HG02970 (cell line): Measurements from ENCODE around the gene ZDHHC19.
"Not testable (repeated sequence)": the region's sequence is repeated elsewhere in the genome, so short reads cannot be mapped to it uniquely, and the experiment has no call there.

Source experiments
- ATAC-seq: cut with Tn5 transposase; IDR thresholded peaks from one replicate; pipeline ENCODE4 v1.9.1; 2021; ENCODE audit warnings: mild to moderate bottlenecking, moderate library complexity, moderate number of reproducible peaks; ENCODE audit not compliant: unreplicated experiment, low FRiP score

The ZDHHC19 gene

DNA sequence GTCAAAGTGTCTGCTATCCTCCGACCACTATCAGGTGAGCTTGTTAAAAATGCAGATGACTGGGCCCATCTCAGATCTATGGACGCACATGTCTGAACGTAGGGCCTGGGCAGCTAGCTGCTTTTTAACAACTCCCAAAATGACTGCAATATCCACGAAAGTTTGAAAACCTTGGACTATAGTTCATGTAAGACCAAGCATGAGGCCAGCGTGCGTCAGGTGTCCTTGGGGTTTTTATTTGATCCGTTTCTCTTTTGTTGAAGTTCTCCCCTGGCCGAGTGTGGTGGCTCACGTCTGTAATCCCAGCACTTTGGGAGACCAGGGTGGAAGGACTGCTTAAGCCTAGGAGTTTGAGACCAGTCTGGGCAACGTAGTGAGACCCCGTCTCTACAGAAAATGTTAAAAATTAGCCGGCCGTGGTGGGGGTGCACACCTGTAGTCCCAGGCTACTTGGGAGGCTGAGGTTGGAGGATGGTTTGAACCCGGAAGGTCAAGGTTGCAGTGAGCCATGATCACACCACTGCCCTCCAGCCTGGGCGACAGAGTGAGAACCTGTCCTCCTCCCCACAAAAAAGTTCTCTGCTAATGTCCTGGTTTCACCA, 14.7 kb upstream of the ZDHHC19 start:
- ATAC-seq, result no peak

DNA sequence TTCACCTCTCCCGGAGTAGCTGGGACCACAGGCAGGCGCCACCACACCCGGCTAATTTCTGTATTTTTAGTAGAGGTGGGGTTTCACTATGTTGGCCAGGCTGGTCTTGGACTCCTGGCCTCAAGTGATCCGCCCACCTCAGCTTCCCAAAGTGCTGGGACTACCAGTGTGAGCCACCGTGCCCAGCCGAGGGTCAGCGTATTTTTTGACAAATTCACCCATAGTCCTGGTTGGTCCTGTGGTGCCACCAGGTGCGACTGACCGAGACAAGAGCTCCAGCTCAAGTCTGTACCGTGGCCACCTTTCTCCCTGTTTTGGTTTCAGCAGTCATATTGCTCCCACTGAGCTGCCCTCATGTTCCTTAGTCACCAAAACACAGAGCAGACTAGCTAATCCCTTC, 13.9 kb upstream of the ZDHHC19 start:
- ATAC-seq, result no peak

DNA sequence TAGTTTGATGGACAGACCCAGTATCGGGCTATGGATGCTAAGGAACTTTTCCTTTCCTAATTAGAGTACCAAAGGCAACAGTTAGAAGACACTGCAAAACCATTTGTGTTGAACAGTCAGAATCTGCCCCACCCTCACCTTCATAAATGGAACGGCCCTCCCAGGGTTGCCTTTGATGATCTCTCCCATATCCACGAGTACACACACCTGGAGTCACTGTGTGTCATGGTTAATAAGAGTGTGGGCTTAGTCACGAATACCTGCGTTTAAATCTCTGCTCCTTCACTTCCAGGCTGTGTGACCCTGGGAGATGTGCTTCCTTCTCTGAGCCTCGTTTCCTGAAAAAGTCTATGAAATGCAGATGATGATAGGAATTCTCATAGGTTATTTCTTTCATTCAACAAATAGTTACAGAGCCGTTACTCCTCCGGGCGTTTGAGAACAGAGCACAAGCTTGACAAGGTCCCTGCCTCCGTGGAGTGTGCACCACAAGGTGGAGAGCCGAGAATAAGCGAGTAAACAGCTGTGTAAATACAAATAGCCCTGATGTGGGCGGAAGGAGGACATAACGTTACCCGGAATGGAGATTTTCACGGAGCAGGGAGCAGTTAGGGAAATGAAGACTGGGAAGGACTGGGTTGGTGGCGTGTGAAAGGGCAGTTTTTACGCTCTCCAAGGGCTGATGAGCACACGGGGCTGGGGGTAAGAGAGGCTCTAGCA, 11.8 kb upstream of the ZDHHC19 start:
- no peak for ATAC-seq

DNA sequence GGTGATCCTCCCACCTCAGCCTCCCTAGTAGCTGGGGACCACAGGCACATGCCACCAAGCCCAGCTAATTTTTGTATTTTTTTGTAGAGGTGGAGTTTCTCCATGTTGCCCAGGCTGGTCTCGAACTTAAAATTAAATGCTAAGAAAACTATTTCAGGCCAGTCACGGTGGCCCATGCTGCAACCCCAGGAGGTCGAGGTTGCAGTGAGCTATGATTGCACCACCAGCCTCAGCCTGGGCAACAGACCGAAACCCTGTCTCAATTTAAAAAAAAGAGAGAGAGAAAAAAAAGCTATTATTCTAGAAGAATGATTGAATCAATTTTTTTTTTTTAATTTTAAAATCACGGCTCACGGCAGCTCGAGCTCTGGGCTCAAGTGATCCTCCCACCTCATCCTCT, 9.8 kb upstream of the ZDHHC19 start:
- no peak for ATAC-seq

DNA sequence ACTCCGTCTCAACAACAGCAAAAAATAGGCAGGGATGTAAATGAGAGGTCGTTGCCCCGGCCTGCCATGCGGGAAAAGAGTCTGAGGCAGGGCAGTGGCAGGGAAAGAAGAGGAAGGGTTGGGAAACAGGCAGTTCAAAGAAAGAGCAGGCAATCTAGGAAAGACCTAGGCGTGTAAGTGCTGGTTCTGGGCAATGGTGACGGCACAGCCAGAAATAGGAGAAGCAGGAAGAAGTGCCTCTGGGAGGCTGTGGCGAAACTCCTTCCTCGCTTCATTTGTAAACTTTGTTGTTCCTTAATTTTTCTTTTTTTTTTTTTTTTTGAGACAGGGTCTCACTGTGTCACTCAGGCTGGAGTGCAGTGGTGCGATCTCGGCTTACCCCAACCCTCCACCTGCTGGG, 9.4 kb upstream of the ZDHHC19 start:
- no peak for ATAC-seq

DNA sequence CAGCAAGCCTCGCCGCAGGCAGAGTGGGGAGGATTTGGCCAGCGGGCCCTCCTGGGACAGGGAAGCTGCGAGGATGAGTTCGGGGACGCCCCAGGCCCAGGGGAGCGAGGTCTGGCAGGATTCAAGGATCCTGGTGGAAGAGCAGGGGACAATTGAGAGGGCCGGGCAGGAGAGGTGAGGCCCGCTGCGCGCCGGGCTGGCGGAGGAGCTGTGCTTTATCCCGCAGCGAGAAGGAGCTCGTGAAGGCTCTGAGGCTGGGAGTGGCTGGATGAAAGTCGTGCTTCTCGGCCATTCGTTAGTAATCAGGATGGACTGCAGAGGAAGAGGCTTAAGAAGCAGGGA, 8.7 kb upstream of the ZDHHC19 start:
- ATAC-seq, result no peak

DNA sequence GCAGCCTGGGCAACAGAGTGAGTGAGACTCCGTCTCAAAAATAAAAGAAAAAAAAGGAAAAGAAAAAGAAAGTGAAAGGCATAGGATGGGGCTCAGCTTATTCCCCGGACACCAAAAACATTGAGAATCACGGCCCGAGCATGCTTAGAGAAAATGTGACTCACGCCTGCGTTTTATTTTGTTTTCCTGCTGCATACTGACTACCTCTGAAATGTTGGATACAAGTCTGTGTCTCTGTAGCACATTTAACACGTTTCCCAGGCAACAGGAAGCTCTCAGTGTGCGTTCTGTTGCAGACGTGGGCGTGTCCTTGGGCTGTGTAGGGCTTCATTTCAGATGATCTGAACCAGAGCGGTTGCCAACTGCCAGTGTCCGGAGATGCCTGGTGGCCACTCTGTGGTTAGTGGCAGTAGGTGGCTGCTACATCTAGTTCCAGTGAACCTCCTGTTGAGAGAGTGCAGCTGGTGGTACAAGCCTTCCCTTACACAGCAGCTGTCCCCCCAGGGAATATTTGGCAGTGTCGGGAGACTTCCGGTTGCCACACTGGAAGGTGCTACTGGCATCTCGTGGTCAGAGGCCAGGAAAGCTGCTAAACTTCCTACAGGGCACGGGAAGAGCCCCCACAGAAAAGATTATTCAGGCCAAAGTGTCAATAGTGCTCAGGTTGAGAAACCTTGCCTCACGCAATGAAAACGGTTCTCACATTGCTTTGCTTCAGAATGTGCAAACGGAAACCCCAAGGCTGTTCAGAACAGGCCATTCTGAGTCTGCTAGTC, 8.2 kb upstream of the ZDHHC19 start:
- no peak for ATAC-seq

DNA sequence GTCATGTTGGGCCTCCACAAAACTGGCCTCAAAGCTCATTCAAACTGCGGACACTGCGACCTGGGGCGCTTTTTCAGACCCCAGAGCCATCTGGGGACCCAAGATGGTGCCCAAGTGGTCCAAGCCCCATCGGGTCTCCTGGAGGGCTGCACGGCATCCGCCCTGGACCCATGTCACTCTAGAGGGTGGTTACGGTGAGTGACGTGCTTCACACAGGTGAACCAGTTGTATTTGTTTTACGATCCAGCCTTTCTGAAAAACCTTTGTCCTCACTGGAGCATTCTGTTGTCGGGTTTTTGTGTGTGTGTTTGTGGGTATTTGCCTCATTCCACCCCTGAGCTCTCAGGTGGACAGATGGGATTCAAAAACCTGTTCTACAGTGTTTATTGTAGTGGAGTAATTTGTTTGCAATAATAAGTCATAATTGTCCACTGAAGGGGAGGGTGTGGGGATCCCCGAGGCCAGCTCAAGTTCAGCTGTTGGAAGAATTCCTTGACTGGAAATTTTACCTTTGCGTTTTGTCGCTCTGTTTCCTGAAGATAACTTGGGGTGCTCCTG, 7.0 kb upstream of the ZDHHC19 start:
- no peak for ATAC-seq

DNA sequence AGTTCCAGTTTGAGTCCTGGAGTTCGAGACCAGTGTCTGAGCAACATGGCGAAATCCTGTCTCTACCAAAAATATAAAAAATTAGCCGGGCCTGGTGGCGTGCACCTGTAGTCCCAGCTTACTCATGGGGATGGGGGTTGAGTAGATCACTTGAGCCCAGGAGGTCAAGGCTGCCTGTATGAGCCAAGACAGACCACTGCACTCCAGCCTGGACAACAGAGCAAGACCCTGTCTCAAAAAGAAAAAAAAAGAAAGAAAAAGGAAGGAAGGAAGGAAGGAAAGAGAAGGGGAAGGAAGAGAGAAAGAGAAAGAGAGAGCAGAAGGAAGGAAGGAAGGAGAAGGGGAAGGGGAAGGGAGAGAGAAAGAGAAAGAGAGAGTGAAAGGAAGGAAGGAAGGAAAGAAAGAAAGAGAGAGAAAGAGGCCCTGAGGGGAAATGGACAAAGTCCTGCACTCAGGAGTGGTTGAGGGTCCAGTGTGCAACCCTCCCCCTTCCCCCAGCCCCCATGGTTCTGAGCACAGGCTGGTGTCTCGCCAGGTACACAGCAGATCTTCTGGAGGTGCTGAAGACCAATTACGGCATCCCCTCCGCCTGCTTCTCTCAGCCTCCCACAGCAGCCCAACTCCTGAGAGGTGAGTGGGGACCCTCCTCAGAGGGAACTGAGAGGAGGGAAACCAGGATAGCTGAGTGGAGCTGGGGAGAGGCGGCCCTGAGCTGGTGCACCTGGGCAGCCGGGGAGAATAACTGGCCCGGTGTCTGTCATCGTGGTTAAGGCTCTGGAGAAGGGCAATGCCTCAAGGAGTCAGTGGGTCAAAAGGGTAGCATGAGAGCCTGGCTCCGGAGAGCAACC, 6.3 kb upstream of the ZDHHC19 start:
- ATAC-seq, result no peak

DNA sequence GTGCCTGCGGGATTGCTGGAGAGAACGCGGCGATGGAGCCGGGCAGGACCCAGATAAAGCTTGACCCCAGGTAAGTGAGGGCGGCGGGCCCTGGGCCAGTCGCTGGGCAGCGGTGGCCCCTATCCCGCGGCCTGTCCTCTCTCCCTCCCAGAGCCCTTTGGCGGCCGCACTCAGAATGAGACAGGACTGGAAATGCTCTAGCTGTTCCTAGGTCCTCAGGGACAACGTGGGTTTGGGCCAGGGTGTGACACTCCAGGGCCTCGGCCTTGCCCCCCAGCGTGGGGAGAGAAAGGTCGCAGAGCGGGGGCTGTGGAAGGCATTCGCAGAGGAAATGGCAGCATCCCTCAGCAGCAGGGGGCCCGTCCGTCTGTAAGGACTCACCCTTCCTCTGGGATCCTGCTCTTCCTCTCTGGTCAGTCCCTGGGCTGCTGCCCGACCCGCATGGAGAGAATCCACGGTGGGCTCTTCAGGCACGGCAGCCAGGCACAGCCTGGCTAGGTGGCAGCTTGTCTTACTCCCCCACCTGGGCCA, 5.5 kb upstream of the ZDHHC19 start:
- ATAC-seq, result no peak

DNA sequence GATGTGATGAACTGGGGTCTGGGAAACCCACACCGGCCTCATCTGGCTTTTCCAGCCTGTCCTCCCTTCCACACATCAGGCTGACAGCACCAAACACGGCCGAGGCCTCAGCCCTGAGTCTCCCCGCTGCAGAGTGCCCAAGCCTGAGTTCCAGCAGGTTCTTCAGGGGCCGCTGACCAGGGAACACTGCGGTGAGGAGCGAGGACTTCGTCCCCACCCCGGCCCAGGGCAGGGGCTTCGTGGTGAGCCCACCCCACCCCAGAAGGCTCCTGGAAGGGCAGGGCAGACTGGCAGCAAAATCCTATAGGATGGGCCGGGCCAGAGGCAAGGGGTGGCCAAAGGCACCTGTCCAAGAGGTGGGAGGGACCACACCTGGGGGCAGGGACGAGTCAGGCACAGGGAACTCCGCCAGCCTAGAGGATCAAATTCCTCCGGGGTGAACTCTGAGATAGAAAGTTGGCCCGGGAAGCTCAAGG, 4.9 kb upstream of the ZDHHC19 start, which contains the start of gene SLC51A:
SLC51A (plus strand) TSS at position 446 of the 476 bp plus-strand sequence. CDS start 179 bp downstream, outside the sequence.
- no peak for ATAC-seq

DNA sequence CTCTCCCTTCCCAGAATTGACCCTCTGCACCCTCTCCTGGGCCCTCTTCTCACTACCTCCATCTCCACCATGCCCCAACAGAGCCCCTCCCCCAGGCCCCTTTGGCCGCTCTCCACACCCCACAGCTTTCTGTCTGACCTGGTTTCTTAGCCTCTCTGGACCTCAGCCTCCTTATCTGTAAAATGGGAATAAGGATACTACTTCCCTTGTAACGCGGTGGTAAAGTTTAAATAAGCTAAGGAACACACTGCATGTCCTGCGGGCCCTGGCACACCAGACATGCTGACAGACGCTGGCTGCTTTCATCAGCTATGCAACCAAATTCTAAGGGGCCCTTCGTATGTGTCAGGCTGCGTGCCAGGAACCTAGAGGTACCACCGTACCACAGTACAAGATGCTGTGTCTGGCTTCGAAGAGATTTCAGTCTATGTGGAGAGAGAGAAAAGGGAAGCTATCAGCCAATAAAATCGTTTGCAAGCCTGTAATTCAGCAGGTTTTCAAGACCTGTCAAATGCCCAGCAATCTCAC, 4.4 kb upstream of the ZDHHC19 start:
- no peak for ATAC-seq

DNA sequence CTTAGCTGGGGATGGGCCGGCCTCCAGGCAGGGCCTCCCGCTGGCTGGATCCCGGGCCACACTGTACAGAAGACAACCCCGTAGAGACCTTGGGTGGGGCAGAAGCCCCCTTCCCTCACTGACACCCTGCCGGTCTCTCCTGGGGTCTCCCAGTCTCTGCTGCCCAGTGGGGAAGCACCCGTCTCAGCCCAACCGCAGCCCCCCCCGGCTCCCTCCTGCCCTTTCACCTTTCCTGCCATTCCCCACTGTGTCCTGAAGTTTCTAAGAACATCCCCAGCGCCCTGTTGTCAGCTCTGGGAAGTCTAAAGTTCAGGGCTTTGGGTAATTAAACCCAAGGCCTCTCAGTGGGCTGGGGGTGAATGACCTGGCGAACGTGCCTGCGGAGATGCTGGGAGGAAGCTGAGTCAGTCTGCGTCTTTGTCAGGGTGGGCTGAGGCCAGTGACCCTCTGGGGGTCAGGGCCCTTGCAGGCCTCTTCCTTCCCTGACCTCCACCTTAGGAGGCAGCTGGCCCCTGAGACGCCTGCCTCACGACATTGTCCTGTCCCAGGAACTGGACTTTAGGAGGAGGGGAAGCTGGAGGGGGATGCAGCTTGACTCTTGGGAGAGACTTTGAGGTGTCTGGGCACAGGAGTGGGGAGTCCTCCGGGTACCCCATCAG, 3.7 kb upstream of the ZDHHC19 start:
- ATAC-seq, result no peak

DNA sequence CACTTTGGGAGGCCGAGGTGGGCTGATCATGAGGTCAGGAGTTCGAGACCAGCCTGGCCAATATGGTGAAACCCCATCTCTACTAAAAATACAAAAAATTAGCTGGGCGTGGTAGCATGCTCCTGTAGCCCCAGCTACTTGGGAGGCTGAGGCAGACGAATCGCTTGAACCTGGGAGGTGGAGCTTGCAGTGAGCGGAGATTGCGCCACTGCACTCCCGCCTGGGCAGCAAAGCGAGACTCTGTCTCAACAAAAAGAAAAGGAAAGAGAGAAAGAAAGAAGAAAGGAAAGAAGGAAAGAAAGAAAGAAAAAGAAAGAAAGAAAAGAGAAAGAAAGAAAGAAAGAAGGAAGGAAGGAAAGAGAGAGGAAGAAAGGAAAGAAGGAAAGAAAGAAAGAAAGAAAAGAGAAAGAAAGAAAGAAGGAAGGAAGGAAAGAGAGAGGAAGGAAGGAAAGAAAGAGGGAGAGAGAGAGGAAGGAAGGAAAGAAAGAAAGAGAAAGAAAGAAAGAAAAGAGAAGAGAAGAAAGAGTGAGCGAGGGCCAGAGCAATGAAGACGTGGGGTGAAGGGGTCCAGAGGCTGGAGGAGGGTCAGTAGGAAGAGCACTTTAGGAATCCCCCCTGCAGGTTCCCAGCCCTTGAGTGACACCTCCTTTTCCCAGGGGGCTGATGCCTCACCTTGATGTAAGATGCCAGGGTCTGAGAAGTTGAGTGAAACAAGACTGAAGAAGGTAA, 1.1 kb downstream of the ZDHHC19 start:
- ATAC-seq, result not testable (repeated sequence)

DNA sequence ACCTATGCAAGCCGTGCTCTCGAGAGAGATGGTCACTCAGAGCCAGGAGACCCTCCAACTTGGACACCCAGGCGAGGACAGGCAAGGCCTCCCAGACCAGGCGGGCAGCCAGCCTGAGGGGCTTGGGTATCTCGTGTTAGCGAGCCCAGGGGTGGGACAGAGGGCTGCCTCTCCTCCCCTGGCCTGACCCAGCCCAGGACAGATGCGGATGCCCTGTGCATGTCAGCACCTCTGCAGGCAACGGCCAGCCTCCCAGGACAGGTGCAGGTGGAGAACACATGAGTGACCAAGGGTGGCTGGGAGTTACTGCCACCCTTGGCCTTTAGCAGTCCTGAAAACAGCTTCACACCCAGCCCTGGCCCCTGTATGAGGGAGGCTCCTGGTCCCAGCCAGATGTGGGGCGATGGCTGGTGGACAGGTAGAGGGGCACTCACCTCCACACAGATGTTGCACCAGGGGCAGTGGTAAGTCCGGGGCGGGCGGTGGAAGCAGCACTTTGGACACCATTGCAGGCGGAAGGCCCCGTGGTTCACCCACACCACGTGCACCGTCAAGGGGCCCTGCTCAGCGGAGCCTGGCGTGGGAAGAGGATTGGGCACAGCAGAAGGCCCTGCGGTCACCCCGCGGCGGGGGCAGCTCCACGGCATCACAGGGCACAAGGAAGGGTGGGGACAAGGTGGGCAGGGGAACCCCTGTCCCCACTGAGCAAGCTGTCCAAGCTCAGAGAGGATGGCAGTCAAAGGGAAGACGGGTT, 2.1 kb downstream of the ZDHHC19 start:
- no peak for ATAC-seq

DNA sequence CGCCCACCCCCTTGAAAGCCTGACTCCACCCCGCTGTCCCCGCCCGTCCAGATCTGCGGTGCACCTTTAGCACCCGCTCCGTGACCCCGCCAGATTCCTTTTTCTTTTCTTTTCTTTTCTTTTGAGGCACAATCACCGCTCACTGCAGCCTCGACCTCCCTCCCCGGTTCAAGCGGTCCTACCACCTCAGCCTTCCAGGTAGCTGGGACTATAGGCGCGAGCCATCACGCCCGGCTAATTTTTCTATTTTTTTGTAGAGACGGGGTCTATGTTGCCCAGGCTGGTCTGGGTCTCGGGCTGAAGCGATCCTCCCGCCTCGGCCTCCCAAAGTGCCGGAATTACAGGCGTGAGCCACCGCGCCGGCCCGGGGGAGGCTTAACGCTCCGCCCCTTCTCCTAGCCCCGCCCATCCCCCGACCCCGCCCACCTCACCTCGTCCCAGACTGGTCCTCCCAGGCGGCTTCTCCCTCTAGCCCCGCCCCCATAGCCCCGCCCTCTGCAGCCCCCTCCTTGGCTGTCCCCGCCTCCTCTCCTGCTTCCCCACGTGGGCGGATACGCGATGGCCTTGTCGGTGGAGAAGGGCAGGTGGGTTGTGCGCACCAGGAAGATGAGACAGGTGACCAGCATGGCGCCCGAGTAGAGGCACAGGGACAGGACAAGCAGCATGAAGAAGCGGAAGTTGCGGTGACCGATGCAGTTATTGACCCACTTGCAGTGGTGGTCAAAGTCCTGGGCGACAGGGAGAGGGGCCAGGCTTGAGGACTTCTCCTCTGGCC, 3.2 kb downstream of the ZDHHC19 start:
- no peak for ATAC-seq

DNA sequence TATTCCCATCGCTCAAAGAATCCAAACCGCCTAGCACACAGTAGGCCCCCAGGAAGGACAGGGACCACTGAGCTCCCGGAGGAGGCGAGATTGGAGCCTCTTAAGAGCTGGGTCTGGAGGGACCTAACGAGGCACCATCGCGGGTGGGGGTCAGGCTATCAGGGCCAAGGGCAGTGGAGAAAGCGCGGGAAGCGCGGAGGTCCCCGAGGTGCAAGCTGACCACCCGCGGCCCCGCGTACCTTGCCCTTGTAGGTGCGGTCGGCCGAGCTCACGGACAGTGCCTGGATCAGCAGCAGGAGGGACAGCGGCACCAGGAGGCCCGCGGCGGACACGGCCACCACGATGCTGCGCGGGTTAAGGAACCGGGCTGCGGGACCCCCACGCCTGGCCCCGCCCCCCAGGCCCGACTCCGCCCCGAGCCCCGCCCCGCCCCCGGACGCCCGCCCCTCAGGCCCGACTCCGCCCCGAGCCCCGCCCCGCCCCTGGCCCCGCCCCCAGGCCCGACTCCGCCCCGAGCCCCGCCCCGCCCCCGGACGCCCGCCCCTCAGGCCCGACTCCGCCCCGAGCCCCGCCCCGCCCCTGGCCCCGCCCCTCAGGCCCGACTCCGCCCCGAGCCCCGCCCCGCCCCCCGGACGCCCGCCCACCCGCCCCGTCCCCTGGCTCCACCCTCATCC, 3.9 kb downstream of the ZDHHC19 start:
- no peak for ATAC-seq
